ENCODE data around the gene TALDO1. TPM values are rescaled to one million over a fixed set of nuclear protein-coding genes. Genes with fewer than 3 reads are reported as not detected.

TALDO1 gene
- total and polyA plus RNA-seq, 10 of the 15 experiments (the other 5 are each of a cell fraction or from before 2014, with no cell fraction given), result 121 to 302 (median 182) TPM

GRCh38 chr11:699753-700152 is 47.5 kb upstream of the TALDO1 start:
- TF ChIP-seq YY1 (IDR thresholded peaks at IDR 0.05; ENCODE audit: low read depth, low read length), result no peak
- no peak for TF ChIP-seq JUND (IDR thresholded peaks at IDR 0.05; ENCODE audit: low read depth, low read length)
- BruUV-seq (replicated peaks), result no TSS peak
- Histone ChIP-seq H3K9ac (ENCODE audit: control insufficient read depth, insufficient read depth, low read length) (no peak overlapping the region), H3K27me3 (replicated peaks in 1 of 2; ENCODE audit: control insufficient read depth in 2 of 2, insufficient read depth in 2 of 2, low read length in 1 of 2) (no peaks in the 10 kb centered on the region), H3K4me1 (ENCODE audit: control insufficient read depth, insufficient read depth, low read length) (peaks cover 8% of the 10 kb centered on the region), H3K79me2 (ENCODE audit: control insufficient read depth, insufficient read depth, low read length) (peaks cover 11% of the 10 kb centered on the region), H2AFZ (ENCODE audit: control insufficient read depth, low read depth, low read length) (no peak overlapping the region), H3K27ac (ENCODE audit: control insufficient read depth, insufficient read depth) (no peak overlapping the region), H3K36me3 (ENCODE audit: control insufficient read depth in 2 of 2, insufficient read depth in 2 of 2, low read length in 1 of 2) (peaks cover 0 to 5% of the 10 kb centered on the region in 2 experiments; a peak in 2 of 4 replicates), H3K9me3 (replicated peaks; ENCODE audit: control insufficient read depth, insufficient read depth, low read length) (no peaks in the 10 kb centered on the region), H3K4me3 (no peak overlapping the region), H4K20me1 (ENCODE audit: control insufficient read depth, insufficient read depth) (no peaks in the 10 kb centered on the region), H3K4me2 (ENCODE audit: control insufficient read depth, insufficient read depth) (no peak overlapping the region)
- DNase-seq (ENCODE audit: low read depth, low spot score) (no peak), FAIRE-seq (no peak), ATAC-seq (no peak)
- CTCF ChIA-PET, result no interaction called here
- POLR2A ChIA-PET, result interaction anchor here (0.5 to 1.1 kb wide), 2 partner anchors 17 to 26 kb away, joined by 3 to 4 read pairs; no protein-coding TSS in a partner anchor
- RAD21 ChIA-PET (ENCODE audit: unreplicated experiment), result no interaction called here
- intact Hi-C loops (cut with micrococcal nuclease; ENCODE audit: unreplicated experiment), result no loop called here
- in situ Hi-C loops (cut with MboI), result no loop called here
- WGBS (ENCODE audit: insufficient coverage, insufficient replicate concordance, low lambda C conversion rate, missing lambda C conversion rate), result 100% methylated on average over 1 of the region's 1 CpG
- SMC1A ChIA-PET (ENCODE audit: uncharacterized antibody, unreplicated experiment), result interaction anchor here (0.8 to 1.3 kb wide), 2 partner anchors 22 to 26 kb away, joined by 3 read pairs; no protein-coding TSS in a partner anchor

DNA sequence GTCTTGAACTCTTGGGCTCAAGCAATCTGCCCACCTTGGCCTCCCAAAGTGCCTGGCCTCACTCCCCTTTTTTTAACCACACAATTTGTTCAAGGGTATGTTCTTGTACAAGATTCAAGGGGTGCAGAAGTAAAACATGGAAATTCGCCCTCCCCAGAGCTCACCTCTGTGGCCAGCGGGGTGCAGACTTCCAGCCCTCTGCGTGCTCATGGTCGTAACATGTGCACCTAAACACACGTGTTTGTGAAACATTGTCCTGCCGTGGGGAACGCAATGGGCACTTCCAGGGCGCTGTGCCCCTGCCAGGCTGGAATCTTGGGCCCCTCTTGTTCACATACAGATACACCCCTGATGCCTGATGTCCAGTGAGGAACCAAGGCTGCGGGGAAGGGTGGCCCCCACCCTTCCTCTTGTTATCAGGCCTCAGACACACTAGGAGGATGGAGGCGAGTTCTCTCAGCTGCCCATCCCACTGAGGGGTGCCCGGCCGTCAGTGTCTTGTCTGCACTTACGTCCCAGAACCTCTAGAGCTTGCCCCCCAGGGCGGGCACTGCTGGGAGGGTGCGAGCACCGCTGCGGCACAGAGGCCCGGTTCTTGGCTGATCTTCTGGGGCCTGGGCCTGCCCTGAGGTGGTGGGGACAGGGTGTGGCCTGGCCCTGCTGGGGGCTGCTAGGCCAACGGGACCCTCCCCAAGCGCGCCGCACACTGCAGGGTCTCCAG is 45.4 kb upstream of the TALDO1 start:
- no TSS peak for BruUV-seq (replicated peaks)
- in situ Hi-C loops (cut with MboI), result no loop called here
- CTCF ChIA-PET, result no interaction called here
- TF ChIP-seq KAT2A (conservative IDR thresholded peaks at IDR 0.05; ENCODE audit: control insufficient read depth, low read depth, low read length) (no peak), ZBTB11 (CRISPR knock-in tag; IDR thresholded peaks at IDR 0.05) (no peak), ZZZ3 (IDR thresholded peaks at IDR 0.05; ENCODE audit: control insufficient read depth, insufficient read length, low read depth) (no peak), BCL11A (IDR thresholded peaks at IDR 0.05; ENCODE audit: low read depth, low read length) (no peak), MAX (IDR thresholded peaks at IDR 0.05; ENCODE audit: low read depth, low read length) (no peak), RFX5 (IDR thresholded peaks at IDR 0.05; ENCODE audit: low read depth, low read length) (no peak), ZNF274 (IDR thresholded peaks at IDR 0.05; ENCODE audit: insufficient read depth, insufficient read length) (no peak)
- TF ChIP-seq, protein P1, sequence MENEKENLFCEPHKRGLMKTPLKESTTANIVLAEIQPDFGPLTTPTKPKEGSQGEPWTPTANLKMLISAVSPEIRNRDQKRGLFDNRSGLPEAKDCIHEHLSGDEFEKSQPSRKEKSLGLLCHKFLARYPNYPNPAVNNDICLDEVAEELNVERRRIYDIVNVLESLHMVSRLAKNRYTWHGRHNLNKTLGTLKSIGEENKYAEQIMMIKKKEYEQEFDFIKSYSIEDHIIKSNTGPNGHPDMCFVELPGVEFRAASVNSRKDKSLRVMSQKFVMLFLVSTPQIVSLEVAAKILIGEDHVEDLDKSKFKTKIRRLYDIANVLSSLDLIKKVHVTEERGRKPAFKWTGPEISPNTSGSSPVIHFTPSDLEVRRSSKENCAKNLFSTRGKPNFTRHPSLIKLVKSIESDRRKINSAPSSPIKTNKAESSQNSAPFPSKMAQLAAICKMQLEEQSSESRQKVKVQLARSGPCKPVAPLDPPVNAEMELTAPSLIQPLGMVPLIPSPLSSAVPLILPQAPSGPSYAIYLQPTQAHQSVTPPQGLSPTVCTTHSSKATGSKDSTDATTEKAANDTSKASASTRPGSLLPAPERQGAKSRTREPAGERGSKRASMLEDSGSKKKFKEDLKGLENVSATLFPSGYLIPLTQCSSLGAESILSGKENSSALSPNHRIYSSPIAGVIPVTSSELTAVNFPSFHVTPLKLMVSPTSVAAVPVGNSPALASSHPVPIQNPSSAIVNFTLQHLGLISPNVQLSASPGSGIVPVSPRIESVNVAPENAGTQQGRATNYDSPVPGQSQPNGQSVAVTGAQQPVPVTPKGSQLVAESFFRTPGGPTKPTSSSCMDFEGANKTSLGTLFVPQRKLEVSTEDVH (IDR thresholded peaks at IDR 0.05; ENCODE audit: low read depth, partially characterized antibody), result no peak

More for the DNA sequence above, 45.4 kb upstream of the TALDO1 start:
- H3K4me2 ChIP-seq (ENCODE audit: control insufficient read depth, insufficient read depth), result no peak overlapping the region
- no peak overlapping the region for H2AFZ ChIP-seq (ENCODE audit: control insufficient read depth, low read depth, low read length)
- peaks cover 8% of the 10 kb centered on the region for H3K4me1 ChIP-seq (ENCODE audit: control insufficient read depth, insufficient read depth, low read length)
- peaks cover 0 to 5% of the 10 kb centered on the region in 2 experiments; a peak in 2 of 4 replicates for H3K36me3 ChIP-seq (ENCODE audit: control insufficient read depth in 2 of 2, insufficient read depth in 2 of 2, low read length in 1 of 2)
- 94% methylated on average over 22 of the region's 22 CpGs for WGBS (ENCODE audit: insufficient coverage, insufficient replicate concordance, low lambda C conversion rate, missing lambda C conversion rate)
- intact Hi-C loops (cut with micrococcal nuclease; ENCODE audit: unreplicated experiment), result no loop called here
- no peaks in the 10 kb centered on the region for H4K20me1 ChIP-seq (ENCODE audit: control insufficient read depth, insufficient read depth)
- no peak for ATAC-seq
- no peak for DNase-seq (ENCODE audit: low read depth, low spot score)
- ChIA-PET SMC1A (ENCODE audit: uncharacterized antibody, unreplicated experiment) (no interaction called here), RAD21 (ENCODE audit: unreplicated experiment) (no interaction called here), POLR2A (no interaction called here)
- no peak overlapping the region for H3K9ac ChIP-seq (ENCODE audit: control insufficient read depth, insufficient read depth, low read length)
- H3K9me3 ChIP-seq (replicated peaks; ENCODE audit: control insufficient read depth, insufficient read depth, low read length), result no peaks in the 10 kb centered on the region
- FAIRE-seq, result no peak
- peaks cover 4% of the 10 kb centered on the region for H3K79me2 ChIP-seq (ENCODE audit: control insufficient read depth, insufficient read depth, low read length)
- no peak overlapping the region for H3K4me3 ChIP-seq
- H3K27ac ChIP-seq (ENCODE audit: control insufficient read depth, insufficient read depth), result no peak overlapping the region
- H3K27me3 ChIP-seq (replicated peaks in 1 of 2; ENCODE audit: control insufficient read depth in 2 of 2, insufficient read depth in 2 of 2, low read length in 1 of 2), result no peaks in the 10 kb centered on the region; a peak in 1 of 4 replicates

Data from GM12878 (cell line).